ENCODE data around the gene MAGEA4.

DNA sequence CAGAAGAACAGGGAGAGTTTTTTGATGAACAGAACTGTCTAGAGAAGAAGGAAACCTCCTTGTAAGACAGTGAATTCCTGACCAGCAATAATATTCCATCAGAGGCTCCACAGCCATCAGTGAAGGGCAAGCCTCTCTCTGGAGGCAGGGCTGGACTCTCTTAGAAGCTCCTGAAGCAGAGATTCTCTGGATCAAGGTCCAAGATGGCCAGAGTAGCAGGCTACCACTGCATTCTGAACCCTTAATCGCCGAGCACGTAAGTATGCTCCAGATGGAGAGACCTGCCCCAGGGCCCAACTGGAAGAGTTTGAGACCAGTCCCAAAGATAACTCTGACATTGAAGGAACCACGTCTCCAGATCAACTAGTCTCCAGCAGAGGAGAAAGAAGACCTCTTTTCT, 45.4 kb downstream of the MAGEA4 start:
- TF ChIP-seq, protein P1, sequence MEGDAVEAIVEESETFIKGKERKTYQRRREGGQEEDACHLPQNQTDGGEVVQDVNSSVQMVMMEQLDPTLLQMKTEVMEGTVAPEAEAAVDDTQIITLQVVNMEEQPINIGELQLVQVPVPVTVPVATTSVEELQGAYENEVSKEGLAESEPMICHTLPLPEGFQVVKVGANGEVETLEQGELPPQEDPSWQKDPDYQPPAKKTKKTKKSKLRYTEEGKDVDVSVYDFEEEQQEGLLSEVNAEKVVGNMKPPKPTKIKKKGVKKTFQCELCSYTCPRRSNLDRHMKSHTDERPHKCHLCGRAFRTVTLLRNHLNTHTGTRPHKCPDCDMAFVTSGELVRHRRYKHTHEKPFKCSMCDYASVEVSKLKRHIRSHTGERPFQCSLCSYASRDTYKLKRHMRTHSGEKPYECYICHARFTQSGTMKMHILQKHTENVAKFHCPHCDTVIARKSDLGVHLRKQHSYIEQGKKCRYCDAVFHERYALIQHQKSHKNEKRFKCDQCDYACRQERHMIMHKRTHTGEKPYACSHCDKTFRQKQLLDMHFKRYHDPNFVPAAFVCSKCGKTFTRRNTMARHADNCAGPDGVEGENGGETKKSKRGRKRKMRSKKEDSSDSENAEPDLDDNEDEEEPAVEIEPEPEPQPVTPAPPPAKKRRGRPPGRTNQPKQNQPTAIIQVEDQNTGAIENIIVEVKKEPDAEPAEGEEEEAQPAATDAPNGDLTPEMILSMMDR (IDR thresholded peaks at IDR 0.05): no peak
- TF ChIP-seq POLR2AphosphoS5 (IDR thresholded peaks at IDR 0.05): no peak
- TF ChIP-seq POLR2A (IDR thresholded peaks at IDR 0.05): no peak
